Measurements from ENCODE around the gene TANGO2.

The TANGO2 gene

GRCh38 chr22:19989725-19990067, 31.2 kb upstream of the TANGO2 start:
- CTCF ChIA-PET, result interaction anchor here (0.6 kb wide), 1 partner anchor 24 kb away, joined by 3 read pairs; no protein-coding TSS in a partner anchor
- no peak for DNase-seq (ENCODE audit: extremely low spot score)
- TF ChIP-seq NFRKB (IDR thresholded peaks at IDR 0.05) (no peak), ARNT (IDR thresholded peaks at IDR 0.05) (no peak), SP1 (IDR thresholded peaks at IDR 0.05) (no peak), TARDBP (IDR thresholded peaks at IDR 0.05) (no peak), L3MBTL2 (conservative IDR thresholded peaks at IDR 0.05) (no peak), FOXM1 (IDR thresholded peaks at IDR 0.05; ENCODE audit: borderline replicate concordance) (no peak), PKNOX1 (IDR thresholded peaks at IDR 0.05) (no peak), BHLHE40 (IDR thresholded peaks at IDR 0.05; ENCODE audit: borderline replicate concordance) (no peak), SUZ12 (IDR thresholded peaks at IDR 0.05) (no peak), ZNF384 (IDR thresholded peaks at IDR 0.05) (no peak), HDGF (IDR thresholded peaks at IDR 0.05; ENCODE audit: borderline replicate concordance) (no peak), LEF1 (IDR thresholded peaks at IDR 0.05; ENCODE audit: borderline replicate concordance) (no peak), CTBP1 (IDR thresholded peaks at IDR 0.05; ENCODE audit: borderline replicate concordance) (no peak)
- POLR2A ChIA-PET, result no interaction called here

DNA sequence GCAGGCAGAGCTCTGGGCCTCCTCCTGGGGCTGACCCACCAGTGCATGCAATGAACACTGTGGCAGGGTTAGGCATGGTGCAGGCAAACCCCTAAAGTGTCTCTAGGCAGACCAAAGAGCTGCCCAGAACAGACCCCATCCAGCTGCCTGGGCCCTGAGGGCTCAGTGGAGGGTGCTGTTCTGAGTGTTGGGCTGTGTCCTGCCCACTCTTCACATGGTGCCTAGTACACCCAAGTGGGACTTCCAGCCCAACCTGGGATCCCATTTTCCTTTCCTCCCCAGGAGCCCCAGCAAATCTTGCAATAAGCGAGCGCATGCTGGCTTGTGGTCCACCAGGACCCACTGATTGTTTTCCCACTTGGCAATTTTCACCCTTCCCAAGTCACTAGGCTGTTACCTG, 30.7 kb upstream of the TANGO2 start:
- CTCF ChIA-PET, result interaction anchor here (0.6 kb wide), 1 partner anchor 23 kb away, joined by 3 read pairs; no protein-coding TSS in a partner anchor
- TF ChIP-seq FOXA1 (IDR thresholded peaks at IDR 0.05) (no peak), TARDBP (IDR thresholded peaks at IDR 0.05) (no peak), L3MBTL2 (conservative IDR thresholded peaks at IDR 0.05) (no peak), ARNT (IDR thresholded peaks at IDR 0.05) (no peak), SUZ12 (IDR thresholded peaks at IDR 0.05) (no peak), NFRKB (IDR thresholded peaks at IDR 0.05) (no peak)
- DNase-seq (ENCODE audit: extremely low spot score), result no peak
- POLR2A ChIA-PET, result no interaction called here

GRCh38 chr22:19990609-19991394, 30.1 kb upstream of the TANGO2 start:
- DNase-seq (ENCODE audit: extremely low spot score), result no peak
- POLR2A ChIA-PET, result no interaction called here
- TF ChIP-seq SUZ12 (IDR thresholded peaks at IDR 0.05), result no peak
- TF ChIP-seq NFRKB (IDR thresholded peaks at IDR 0.05), result no peak
- TF ChIP-seq SP1 (IDR thresholded peaks at IDR 0.05), result no peak
- TF ChIP-seq L3MBTL2 (conservative IDR thresholded peaks at IDR 0.05), result no peak
- TF ChIP-seq TARDBP (IDR thresholded peaks at IDR 0.05), result no peak
- no peak for TF ChIP-seq ARNT (IDR thresholded peaks at IDR 0.05)
- no peak for TF ChIP-seq CTBP1 (IDR thresholded peaks at IDR 0.05; ENCODE audit: borderline replicate concordance)
- TF ChIP-seq ZNF384 (IDR thresholded peaks at IDR 0.05), result no peak
- no peak for TF ChIP-seq ELF4 (IDR thresholded peaks at IDR 0.05)
- no peak for TF ChIP-seq LEF1 (IDR thresholded peaks at IDR 0.05; ENCODE audit: borderline replicate concordance)
- no peak for TF ChIP-seq FOXM1 (IDR thresholded peaks at IDR 0.05; ENCODE audit: borderline replicate concordance)
- CTCF ChIA-PET, result no interaction called here

- no peak for TF ChIP-seq HDGF (IDR thresholded peaks at IDR 0.05; ENCODE audit: borderline replicate concordance)
- TF ChIP-seq LEF1 (IDR thresholded peaks at IDR 0.05; ENCODE audit: borderline replicate concordance), result no peak
- TF ChIP-seq ZNF384 (IDR thresholded peaks at IDR 0.05), result no peak
- no peak for TF ChIP-seq FOXM1 (IDR thresholded peaks at IDR 0.05; ENCODE audit: borderline replicate concordance)
- no peak for TF ChIP-seq NFRKB (IDR thresholded peaks at IDR 0.05)
- TF ChIP-seq FOXA1 (IDR thresholded peaks at IDR 0.05), result no peak
- no peak for TF ChIP-seq ELF4 (IDR thresholded peaks at IDR 0.05)
- no peak for TF ChIP-seq BHLHE40 (IDR thresholded peaks at IDR 0.05; ENCODE audit: borderline replicate concordance)
- TF ChIP-seq SP1 (IDR thresholded peaks at IDR 0.05), result no peak
- TF ChIP-seq PKNOX1 (IDR thresholded peaks at IDR 0.05), result no peak
- TF ChIP-seq FOXK2 (IDR thresholded peaks at IDR 0.05), result no peak
- TF ChIP-seq SUZ12 (IDR thresholded peaks at IDR 0.05), result no peak
- TF ChIP-seq L3MBTL2 (conservative IDR thresholded peaks at IDR 0.05), result no peak
- POLR2A ChIA-PET, result no interaction called here
- CTCF ChIA-PET, result no interaction called here
- no peak for DNase-seq (ENCODE audit: extremely low spot score)
Measured at GRCh38 chr22:19991395-19991644, 29.6 kb upstream of the TANGO2 start.

DNA sequence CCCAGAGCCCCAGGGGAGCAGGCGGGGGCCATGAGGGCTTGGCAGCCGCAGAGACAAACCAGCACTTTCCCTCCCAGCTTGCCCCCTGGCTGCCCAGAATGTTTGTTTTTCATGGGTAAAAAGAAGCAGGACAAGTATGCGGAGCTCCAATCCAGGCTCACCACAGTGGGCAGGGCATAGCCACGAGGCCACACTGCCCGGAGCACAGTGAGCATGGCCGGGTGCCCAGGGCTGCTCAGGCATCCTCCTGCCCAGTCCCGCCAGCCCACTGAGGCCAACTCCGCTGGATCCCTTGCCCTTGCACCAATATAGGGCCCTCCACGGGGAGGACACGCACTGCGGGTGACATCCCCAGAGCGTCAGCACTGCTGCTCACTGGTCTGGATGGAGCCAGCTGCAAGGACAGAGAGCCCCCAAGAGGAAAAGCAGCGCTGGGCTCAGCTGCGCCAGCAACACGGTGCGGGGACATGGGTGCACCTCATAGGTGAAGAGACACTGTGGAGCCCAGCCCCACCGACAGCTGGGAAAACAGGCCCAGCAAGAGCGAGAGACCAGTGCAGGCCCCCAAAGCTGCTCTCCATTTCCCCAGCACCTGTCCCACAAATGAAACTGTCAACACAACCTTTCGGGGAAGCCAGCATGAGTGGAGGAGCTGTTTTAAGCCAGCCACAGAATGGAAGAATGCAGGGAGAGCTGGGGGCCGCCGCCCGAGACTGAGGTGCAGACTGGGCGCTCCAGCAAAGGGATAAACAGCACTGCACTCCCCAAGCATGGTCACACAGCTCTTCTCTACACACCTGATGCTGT, 29.1 kb upstream of the TANGO2 start:
- ChIA-PET CTCF (no interaction called here), POLR2A (no interaction called here)
- no peak for DNase-seq (ENCODE audit: extremely low spot score)
- TF ChIP-seq FOXK2 (IDR thresholded peaks at IDR 0.05) (no peak), HDGF (IDR thresholded peaks at IDR 0.05; ENCODE audit: borderline replicate concordance) (no peak), BHLHE40 (IDR thresholded peaks at IDR 0.05; ENCODE audit: borderline replicate concordance) (no peak), ARNT (IDR thresholded peaks at IDR 0.05) (no peak), FOXA1 (IDR thresholded peaks at IDR 0.05) (no peak), ELF4 (IDR thresholded peaks at IDR 0.05) (no peak), PKNOX1 (IDR thresholded peaks at IDR 0.05) (no peak), LEF1 (IDR thresholded peaks at IDR 0.05; ENCODE audit: borderline replicate concordance) (no peak), SP1 (IDR thresholded peaks at IDR 0.05) (no peak), ZNF384 (IDR thresholded peaks at IDR 0.05) (no peak), FOXM1 (IDR thresholded peaks at IDR 0.05; ENCODE audit: borderline replicate concordance) (no peak), TARDBP (IDR thresholded peaks at IDR 0.05) (no peak), SUZ12 (IDR thresholded peaks at IDR 0.05) (no peak)

DNA sequence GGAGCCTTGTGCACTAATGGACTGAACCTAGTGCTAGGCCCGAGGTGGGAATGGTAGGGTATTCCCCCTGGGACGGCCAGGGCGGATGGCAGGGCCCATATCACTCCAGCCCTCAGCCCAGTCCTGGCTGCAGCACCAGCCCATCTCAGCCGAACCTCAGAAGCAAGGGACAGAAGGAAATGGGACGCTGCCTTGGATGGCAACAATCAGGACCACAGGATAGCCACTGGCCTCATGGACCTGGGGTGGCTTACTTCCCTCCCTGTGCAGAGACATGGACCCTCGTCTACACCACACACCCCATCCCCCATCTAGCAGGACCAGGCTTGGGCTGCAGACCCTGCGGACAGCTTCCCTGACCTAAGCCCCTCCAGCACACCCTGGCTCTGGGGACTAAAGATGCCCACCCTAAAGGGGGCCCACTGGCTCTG, 28.4 kb upstream of the TANGO2 start:
- no peak for DNase-seq (ENCODE audit: extremely low spot score)
- CTCF ChIA-PET, result no interaction called here
- POLR2A ChIA-PET, result no interaction called here
- TF ChIP-seq ZNF384 (IDR thresholded peaks at IDR 0.05) (no peak), FOXA1 (IDR thresholded peaks at IDR 0.05) (no peak), NFRKB (IDR thresholded peaks at IDR 0.05) (no peak), SUZ12 (IDR thresholded peaks at IDR 0.05) (no peak), SP1 (IDR thresholded peaks at IDR 0.05) (no peak), HDGF (IDR thresholded peaks at IDR 0.05; ENCODE audit: borderline replicate concordance) (no peak), FOXM1 (IDR thresholded peaks at IDR 0.05; ENCODE audit: borderline replicate concordance) (no peak), LEF1 (IDR thresholded peaks at IDR 0.05; ENCODE audit: borderline replicate concordance) (no peak), PKNOX1 (IDR thresholded peaks at IDR 0.05) (no peak), FOXK2 (IDR thresholded peaks at IDR 0.05) (no peak), L3MBTL2 (conservative IDR thresholded peaks at IDR 0.05) (no peak), ELF4 (IDR thresholded peaks at IDR 0.05) (no peak)
